H9 (cell line): ENCODE measurements around the gene ADAMTS16. TPM values are rescaled to one million over a fixed set of nuclear protein-coding genes. Genes with fewer than 3 reads are reported as not detected.

Experiments
- DNase-seq: peaks from one replicate; pipeline ENCODE4 v3.0.0-alpha.2; 2017
- H2AFZ ChIP-seq: one replicate; pipeline ENCODE4 v1.6.1; 2013; ENCODE audit warnings: mild to moderate bottlenecking, low read length, control low read depth, moderate library complexity
- H2AK5ac ChIP-seq: 2 replicates; pipeline ENCODE4 v1.6.1; 2013; ENCODE audit warnings: low read length, control low read depth, mixed read lengths; ENCODE audit not compliant: insufficient read length
- H2BK120ac ChIP-seq: one replicate; pipeline ENCODE4 v1.6.1; 2013; ENCODE audit warnings: low read depth, mild to moderate bottlenecking, low read length, control low read depth, inconsistent platforms; ENCODE audit not compliant: poor library complexity, severe bottlenecking
- H2BK12ac ChIP-seq: 2 replicates; pipeline ENCODE4 v1.6.1; 2013; ENCODE audit warnings: low read length, control low read depth, mixed read lengths, low read depth; ENCODE audit not compliant: insufficient read length
- H2BK15ac ChIP-seq: 2 replicates; pipeline ENCODE4 v1.6.1; 2013; ENCODE audit warnings: low read depth, low read length, control low read depth
- H2BK20ac ChIP-seq: one replicate; pipeline ENCODE4 v1.6.1; 2013; ENCODE audit warnings: low read depth, mild to moderate bottlenecking, low read length, control low read depth, inconsistent platforms; ENCODE audit not compliant: poor library complexity, severe bottlenecking
- H2BK5ac ChIP-seq: 2 replicates; pipeline ENCODE4 v1.6.1; 2013; ENCODE audit warnings: low read length, control low read depth, mixed read lengths; ENCODE audit not compliant: insufficient read length
- H3K14ac ChIP-seq: 2 replicates; pipeline ENCODE4 v1.6.1; 2013; ENCODE audit warnings: low read length, control low read depth; ENCODE audit not compliant: insufficient read depth
- H3K18ac ChIP-seq: 2 replicates; pipeline ENCODE4 v1.6.1; 2013; ENCODE audit warnings: low read depth, mild to moderate bottlenecking, mixed read lengths, low read length, control low read depth; ENCODE audit not compliant: insufficient read length
- H3K23ac ChIP-seq: 2 replicates; pipeline ENCODE4 v1.6.1; 2013; ENCODE audit warnings: low read length, control low read depth, mixed read lengths, low read depth; ENCODE audit not compliant: insufficient read length
- H3K23me2 ChIP-seq: 2 replicates; pipeline ENCODE4 v1.6.1; 2013; ENCODE audit warnings: low read depth, mild to moderate bottlenecking, mixed read lengths, low read length, control low read depth; ENCODE audit not compliant: insufficient read length, poor library complexity, severe bottlenecking
- H3K27ac ChIP-seq: 2 replicates; pipeline ENCODE4 v1.5.1; 2013; ENCODE audit warnings: low read length, control low read depth, mixed read lengths, low read depth; ENCODE audit not compliant: insufficient read length
- H3K27me3 ChIP-seq: 2 replicates; pipeline ENCODE4 v1.6.1; 2013; ENCODE audit warnings: low read length, control low read depth, inconsistent platforms; ENCODE audit not compliant: insufficient read depth
- H3K4ac ChIP-seq: 2 replicates; pipeline ENCODE4 v1.6.1; 2013; ENCODE audit warnings: low read depth, mild to moderate bottlenecking, control low read depth, inconsistent platforms, low read length, moderate library complexity
- H3K4me1 ChIP-seq: 2 replicates; pipeline ENCODE4 v1.6.1; 2013; ENCODE audit warnings: low read length, control low read depth, inconsistent platforms; ENCODE audit not compliant: insufficient read depth
- H3K4me2 ChIP-seq: 2 replicates; pipeline ENCODE4 v1.6.1; 2013; ENCODE audit warnings: low read length, control low read depth, mixed read lengths; ENCODE audit not compliant: insufficient read length, insufficient read depth
- H3K56ac ChIP-seq: 2 replicates; pipeline ENCODE4 v1.6.1; 2013; ENCODE audit warnings: low read depth, mild to moderate bottlenecking, mixed read lengths, low read length, control low read depth; ENCODE audit not compliant: insufficient read length
- H3K79me1 ChIP-seq: 2 replicates; pipeline ENCODE4 v1.6.1; 2013; ENCODE audit warnings: low read depth, mild to moderate bottlenecking, moderate library complexity, low read length, control low read depth, inconsistent platforms; ENCODE audit not compliant: insufficient read depth, poor library complexity, severe bottlenecking
- H3K79me2 ChIP-seq: 2 replicates; pipeline ENCODE4 v1.6.1; 2013; ENCODE audit warnings: low read length, control low read depth, inconsistent platforms; ENCODE audit not compliant: insufficient read depth
- H3K9ac ChIP-seq: 2 replicates; pipeline ENCODE4 v1.6.1; 2013; ENCODE audit warnings: low read length, control low read depth, mixed read lengths; ENCODE audit not compliant: insufficient read length; ENCODE audit errors: extremely low read depth
- H3K9me3 ChIP-seq: one replicate; pipeline ENCODE4 v1.6.1; 2013; ENCODE audit warnings: low read depth, low read length, inconsistent platforms; ENCODE audit not compliant: control insufficient read depth
- H3T11ph ChIP-seq: one replicate; pipeline ENCODE4 v1.6.1; 2013; ENCODE audit warnings: mild to moderate bottlenecking, low read length, control low read depth, inconsistent platforms
- H4K20me1 ChIP-seq: one replicate; pipeline ENCODE4 v1.6.1; 2013; ENCODE audit not compliant: control insufficient read depth, insufficient read length, insufficient read depth
- H4K5ac ChIP-seq: 2 replicates; pipeline ENCODE4 v1.6.1; 2013; ENCODE audit warnings: low read depth, mild to moderate bottlenecking, mixed read lengths, low read length, control low read depth; ENCODE audit not compliant: insufficient read length
- H4K8ac ChIP-seq: replicated peaks from 2 replicates; pipeline ENCODE4 v1.6.1; 2013; ENCODE audit warnings: low read length, control low read depth, mixed read lengths, low read depth; ENCODE audit not compliant: insufficient read length
- H4K91ac ChIP-seq: 2 replicates; pipeline ENCODE4 v1.6.1; 2013; ENCODE audit warnings: low read depth, mild to moderate bottlenecking, moderate library complexity, mixed read lengths, low read length, control low read depth; ENCODE audit not compliant: insufficient read length
- H3K27ac Mint-ChIP-seq, 3 experiments: 2 replicates in 2 of 3; 3 replicates in 1 of 3; pipeline ENCODE4 v1.8.0; 2020 to 2021; ENCODE audit warnings: mixed read lengths in 3 of 3, mild to moderate bottlenecking in 1 of 3, moderate library complexity in 1 of 3
- H3K27me3 Mint-ChIP-seq: 2 replicates; pipeline ENCODE4 v1.8.0; 2021; ENCODE audit warnings: low read depth, mild to moderate bottlenecking, moderate library complexity, mixed read lengths
- H3K36me3 Mint-ChIP-seq, 3 experiments: 2 replicates in 2 of 3; 3 replicates in 1 of 3; pipeline ENCODE4 v1.8.0; 2020 to 2021; ENCODE audit warnings: low read depth in 3 of 3, mixed read lengths in 3 of 3; ENCODE audit not compliant: insufficient read depth in 1 of 3
- H3K4me1 Mint-ChIP-seq, 2 experiments: 2 replicates each; pipeline ENCODE4 v1.8.0; 2020; ENCODE audit warnings: mixed read lengths in 2 of 2
- H3K4me3 Mint-ChIP-seq, 2 experiments: 2 replicates in 1 of 2; 3 replicates in 1 of 2; pipeline ENCODE4 v1.8.0; 2020 to 2021; ENCODE audit warnings: mild to moderate bottlenecking in 2 of 2, mixed read lengths in 2 of 2, moderate library complexity in 1 of 2
- H3K9me3 Mint-ChIP-seq, 2 experiments: 2 replicates in 1 of 2; 3 replicates in 1 of 2; pipeline ENCODE4 v1.8.0; 2020; ENCODE audit warnings: mild to moderate bottlenecking in 2 of 2, mixed read lengths in 2 of 2, moderate library complexity in 1 of 2
- CTCF ChIP-seq: fragments of 200-600 bp; sonication (generic); conservative IDR thresholded peaks from 3 replicates; pipeline ENCODE4 v1.8.0; 2021; ENCODE audit warnings: antibody characterized with exemption, mild to moderate bottlenecking
- WGBS: extraction: QIAGEN DNeasy Blood & Tissue Kit; methylation state at CpG from one replicate; pipeline ENCODE4 v1.1.7; 2013; ENCODE audit warnings: missing lambda C conversion rate, low lambda C conversion rate, mixed read lengths; ENCODE audit not compliant: insufficient read length; ENCODE audit errors: extremely low coverage; 5-methylcytosine and 5-hydroxymethylcytosine counted together
- total RNA-seq: library from RNA; stranded (reverse); gene quantifications from 2 replicates; pipeline ENCODE4 v1.2.1, GENCODE V29; 2021

The ADAMTS16 gene
- total RNA-seq, 1 experiment from 2014 or later = 4.5 TPM

- no CpG with 5 or more reads among the region's 15 CpGs for WGBS
These were observed 163.1 kb downstream of the ADAMTS16 start for GRCh38 chr5:5303242-5303641.

More at GRCh38 chr5:5303242-5303641, 163.1 kb downstream of the ADAMTS16 start:
- no peak overlapping the region for H3K4ac ChIP-seq
- no peak for DNase-seq
- peaks cover 7 to 19% (median 15%) of the 10 kb centered on the region in 3 experiments for H3K36me3 Mint-ChIP-seq
- H3K27ac Mint-ChIP-seq = no peak overlapping the region
- peaks cover 15 to 23% of the 10 kb centered on the region in 2 experiments for H3K4me1 Mint-ChIP-seq
- H2BK12ac ChIP-seq = no peak overlapping the region
- no peaks in the 10 kb centered on the region for H3K79me2 ChIP-seq
- H3K18ac ChIP-seq = no peak overlapping the region
- H3K27me3 Mint-ChIP-seq = no peaks in the 10 kb centered on the region
- no peak overlapping the region for H3K9ac ChIP-seq
- H2BK5ac ChIP-seq = no peak overlapping the region
- H3K9me3 Mint-ChIP-seq = peaks cover 8 to 13% of the 10 kb centered on the region in 2 experiments; a peak in 4 of 5 replicates
- H3K23me2 ChIP-seq = no peaks in the 10 kb centered on the region
- H4K8ac ChIP-seq = no peak overlapping the region
- H2AK5ac ChIP-seq = no peak overlapping the region
- H4K20me1 ChIP-seq = peaks cover 4% of the 10 kb centered on the region
- H2BK20ac ChIP-seq = no peak overlapping the region
- no peak overlapping the region for H3K27ac ChIP-seq
- no peak overlapping the region for H3K56ac ChIP-seq
- H4K91ac ChIP-seq = no peak overlapping the region
- H3K27me3 ChIP-seq = no peaks in the 10 kb centered on the region
- H3K79me1 ChIP-seq = no peaks in the 10 kb centered on the region
- no peak overlapping the region for H2BK120ac ChIP-seq
- no peak overlapping the region for H3K14ac ChIP-seq
- no peak overlapping the region for H3T11ph ChIP-seq
- H2BK15ac ChIP-seq = no peak overlapping the region
- TF ChIP-seq CTCF = no peak
- H3K4me3 Mint-ChIP-seq = no peak overlapping the region
- no peak overlapping the region for H3K23ac ChIP-seq
- peaks cover 6% of the 10 kb centered on the region for H3K9me3 ChIP-seq
- peaks cover 2% of the 10 kb centered on the region; the same call in 1 of the 2 replicates for H3K4me1 ChIP-seq
- no peak overlapping the region for H3K4me2 ChIP-seq
- no peak overlapping the region for H4K5ac ChIP-seq
- no peak overlapping the region for H2AFZ ChIP-seq
